ENCODE measurements around the gene RHBDL1.

DNA sequence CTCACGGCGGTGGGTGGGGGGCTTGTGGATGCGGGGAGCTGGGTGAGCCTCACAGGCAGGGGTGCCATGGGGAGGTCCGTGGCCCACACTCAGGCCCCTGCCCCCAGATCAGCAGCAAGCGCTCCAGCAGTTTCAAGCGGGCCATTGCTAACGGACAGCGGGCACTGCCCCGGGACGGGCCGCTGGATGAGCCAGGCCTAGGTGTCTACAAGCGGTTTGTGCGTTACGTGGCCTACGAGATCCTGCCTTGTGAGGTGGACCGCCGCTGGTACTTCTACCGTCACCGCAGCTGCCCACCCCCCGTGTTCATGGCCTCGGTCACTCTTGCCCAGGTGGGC is 1.1 kb downstream of the RHBDL1 start:
- TF ChIP-seq, protein P1, sequence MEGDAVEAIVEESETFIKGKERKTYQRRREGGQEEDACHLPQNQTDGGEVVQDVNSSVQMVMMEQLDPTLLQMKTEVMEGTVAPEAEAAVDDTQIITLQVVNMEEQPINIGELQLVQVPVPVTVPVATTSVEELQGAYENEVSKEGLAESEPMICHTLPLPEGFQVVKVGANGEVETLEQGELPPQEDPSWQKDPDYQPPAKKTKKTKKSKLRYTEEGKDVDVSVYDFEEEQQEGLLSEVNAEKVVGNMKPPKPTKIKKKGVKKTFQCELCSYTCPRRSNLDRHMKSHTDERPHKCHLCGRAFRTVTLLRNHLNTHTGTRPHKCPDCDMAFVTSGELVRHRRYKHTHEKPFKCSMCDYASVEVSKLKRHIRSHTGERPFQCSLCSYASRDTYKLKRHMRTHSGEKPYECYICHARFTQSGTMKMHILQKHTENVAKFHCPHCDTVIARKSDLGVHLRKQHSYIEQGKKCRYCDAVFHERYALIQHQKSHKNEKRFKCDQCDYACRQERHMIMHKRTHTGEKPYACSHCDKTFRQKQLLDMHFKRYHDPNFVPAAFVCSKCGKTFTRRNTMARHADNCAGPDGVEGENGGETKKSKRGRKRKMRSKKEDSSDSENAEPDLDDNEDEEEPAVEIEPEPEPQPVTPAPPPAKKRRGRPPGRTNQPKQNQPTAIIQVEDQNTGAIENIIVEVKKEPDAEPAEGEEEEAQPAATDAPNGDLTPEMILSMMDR (IDR thresholded peaks at IDR 0.05) = no peak
- no peak for TF ChIP-seq POLR2A (IDR thresholded peaks at IDR 0.05)
